Breast epithelium (tissue), 3 donors: ENCODE data around the gene BTBD6.

Experiments used
- CTCF ChIP-seq, 3 donors: fragments of 450-650 bp; IDR thresholded peaks; one replicate each; pipeline ENCODE4 v1.5.1; 2016 to 2017; ENCODE audit warnings: antibody characterized with exemption in 3 of 3, mild to moderate bottlenecking in 3 of 3, moderate library complexity in 3 of 3
- POLR2A ChIP-seq: fragments of 450-650 bp; IDR thresholded peaks from one replicate; pipeline ENCODE4 v1.6.1; 2016; ENCODE audit warnings: antibody characterized with exemption, mild to moderate bottlenecking, moderate library complexity
- POLR2AphosphoS5 ChIP-seq, 3 donors: sonication (generic); formaldehyde crosslinking; IDR thresholded peaks; one replicate each; pipeline ENCODE4 v1.6.1; 2017; ENCODE audit warnings: antibody characterized with exemption in 3 of 3

GRCh38 chr14:105274637-105275036, 26.3 kb downstream of the BTBD6 start:
- no peak for TF ChIP-seq CTCF (IDR thresholded peaks at IDR 0.05)
- TF ChIP-seq POLR2A, result no peak
- no peak for TF ChIP-seq POLR2AphosphoS5 (IDR thresholded peaks at IDR 0.05)
